ENCODE results near the gene MARCHF2.

GRCh38 chr19:8430650-8431049 is 17.5 kb downstream of the MARCHF2 start:
- TF ChIP-seq EZH2 (IDR thresholded peaks at IDR 0.05; ENCODE audit: low read length, unreplicated experiment) (no peak), CTCF (conservative IDR thresholded peaks at IDR 0.05; ENCODE audit: low read depth, low read length) (no peak)

Measured in PC-3 (cell line).